ENCODE measurements around the gene C15orf40. TPM values are rescaled to one million over a fixed set of nuclear protein-coding genes. Genes with fewer than 3 reads are reported as not detected.

C15orf40 gene
- total RNA-seq, 1 experiment from 2014 or later: 27.5 TPM

- Mint-ChIP-seq H3K36me3 (peaks cover 18% of the 10 kb centered on the region), H3K27ac (no peak overlapping the region), H3K27me3 (ENCODE audit: low read depth) (peaks cover 2% of the 10 kb centered on the region; the same call in 1 of the 2 replicates), H3K4me3 (no peak overlapping the region), H3K9me3 (no peaks in the 10 kb centered on the region), H3K4me1 (no peaks in the 10 kb centered on the region)
- CTCF ChIA-PET: interaction anchor here (1.6 to 1.9 kb wide), 2 partner anchors 18 to 144 kb away, joined by 5 to 6 read pairs; partner anchors contain the start of gene C15orf40
- ATAC-seq (no peak), DNase-seq (ENCODE audit: low spot score) (no peak)
- POLR2A ChIA-PET: no interaction called here
- TF ChIP-seq MLX (CRISPR knock-in tag; IDR thresholded peaks at IDR 0.05): no peak
- TF ChIP-seq E2F1 (CRISPR knock-in tag; IDR thresholded peaks at IDR 0.05): no peak
- no peak for TF ChIP-seq SP1 (CRISPR knock-in tag; conservative IDR thresholded peaks at IDR 0.05)
- TF ChIP-seq, protein P1, sequence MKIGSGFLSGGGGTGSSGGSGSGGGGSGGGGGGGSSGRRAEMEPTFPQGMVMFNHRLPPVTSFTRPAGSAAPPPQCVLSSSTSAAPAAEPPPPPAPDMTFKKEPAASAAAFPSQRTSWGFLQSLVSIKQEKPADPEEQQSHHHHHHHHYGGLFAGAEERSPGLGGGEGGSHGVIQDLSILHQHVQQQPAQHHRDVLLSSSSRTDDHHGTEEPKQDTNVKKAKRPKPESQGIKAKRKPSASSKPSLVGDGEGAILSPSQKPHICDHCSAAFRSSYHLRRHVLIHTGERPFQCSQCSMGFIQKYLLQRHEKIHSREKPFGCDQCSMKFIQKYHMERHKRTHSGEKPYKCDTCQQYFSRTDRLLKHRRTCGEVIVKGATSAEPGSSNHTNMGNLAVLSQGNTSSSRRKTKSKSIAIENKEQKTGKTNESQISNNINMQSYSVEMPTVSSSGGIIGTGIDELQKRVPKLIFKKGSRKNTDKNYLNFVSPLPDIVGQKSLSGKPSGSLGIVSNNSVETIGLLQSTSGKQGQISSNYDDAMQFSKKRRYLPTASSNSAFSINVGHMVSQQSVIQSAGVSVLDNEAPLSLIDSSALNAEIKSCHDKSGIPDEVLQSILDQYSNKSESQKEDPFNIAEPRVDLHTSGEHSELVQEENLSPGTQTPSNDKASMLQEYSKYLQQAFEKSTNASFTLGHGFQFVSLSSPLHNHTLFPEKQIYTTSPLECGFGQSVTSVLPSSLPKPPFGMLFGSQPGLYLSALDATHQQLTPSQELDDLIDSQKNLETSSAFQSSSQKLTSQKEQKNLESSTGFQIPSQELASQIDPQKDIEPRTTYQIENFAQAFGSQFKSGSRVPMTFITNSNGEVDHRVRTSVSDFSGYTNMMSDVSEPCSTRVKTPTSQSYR (CRISPR knock-in tag; IDR thresholded peaks at IDR 0.05): no peak
- TF ChIP-seq CREM (CRISPR knock-in tag; IDR thresholded peaks at IDR 0.05): no peak
- no peak for TF ChIP-seq TEAD4 (CRISPR knock-in tag; IDR thresholded peaks at IDR 0.05)
These were observed 18.3 kb downstream of the C15orf40 start for GRCh38 chr15:82993144-82993543.

DNA sequence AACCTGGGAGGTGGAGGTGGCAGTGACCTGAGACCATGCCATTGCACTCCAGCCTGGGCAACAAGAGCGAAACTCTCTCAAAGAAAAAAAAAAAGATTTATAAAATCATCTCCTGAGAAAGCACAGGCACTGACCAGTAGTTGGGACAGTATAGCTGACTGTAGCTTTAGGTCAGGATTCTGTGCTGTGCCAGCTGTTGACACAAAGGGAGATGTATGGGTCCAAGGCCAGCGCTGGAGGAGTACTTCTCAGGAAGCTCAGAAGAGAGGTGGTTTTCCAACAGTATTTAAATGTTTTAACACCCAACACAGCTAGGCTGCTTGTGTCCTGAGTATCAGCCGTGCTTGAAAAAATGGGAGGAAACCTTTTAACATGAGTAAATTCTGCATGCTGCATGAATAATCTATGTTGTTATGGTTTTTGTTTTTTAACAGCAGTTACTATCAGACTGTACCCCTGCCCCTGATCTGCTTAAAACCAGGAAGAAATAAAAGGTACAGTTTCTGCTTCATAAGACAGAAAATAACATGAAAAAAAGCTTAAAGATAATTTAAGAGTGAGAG lies 18.9 kb downstream of the C15orf40 start:
- Mint-ChIP-seq H3K4me3 (no peak overlapping the region), H3K27me3 (ENCODE audit: low read depth) (peaks cover 2% of the 10 kb centered on the region; the same call in 1 of the 2 replicates), H3K36me3 (peaks cover 19% of the 10 kb centered on the region), H3K9me3 (no peaks in the 10 kb centered on the region), H3K27ac (no peak overlapping the region), H3K4me1 (no peaks in the 10 kb centered on the region)
- ATAC-seq (no peak), DNase-seq (ENCODE audit: low spot score) (no peak)
- ChIA-PET POLR2A (no interaction called here), CTCF (interaction anchor here (1.6 to 1.9 kb wide), 2 partner anchors 19 to 143 kb away, joined by 5 to 6 read pairs; partner anchors contain the start of gene C15orf40)
- TF ChIP-seq ZNF671 (CRISPR knock-in tag; IDR thresholded peaks at IDR 0.05) (no peak), SP1 (CRISPR knock-in tag; conservative IDR thresholded peaks at IDR 0.05) (no peak), IRF1 (CRISPR knock-in tag; IDR thresholded peaks at IDR 0.05) (no peak), GTF2I (CRISPR knock-in tag; conservative IDR thresholded peaks at IDR 0.05) (no peak), TEAD1 (CRISPR knock-in tag; IDR thresholded peaks at IDR 0.05) (no peak), FOXP1 (CRISPR knock-in tag; IDR thresholded peaks at IDR 0.05; ENCODE audit: borderline replicate concordance) (no peak), ESRRA (CRISPR knock-in tag; IDR thresholded peaks at IDR 0.05; ENCODE audit: borderline replicate concordance) (no peak), MLX (CRISPR knock-in tag; IDR thresholded peaks at IDR 0.05) (no peak), ERG (CRISPR knock-in tag; IDR thresholded peaks at IDR 0.05) (no peak), SMAD4 (CRISPR knock-in tag; IDR thresholded peaks at IDR 0.05) (no peak), FOXJ3 (CRISPR knock-in tag; IDR thresholded peaks at IDR 0.05; ENCODE audit: borderline replicate concordance) (no peak), PRRX2 (CRISPR knock-in tag; IDR thresholded peaks at IDR 0.05) (no peak), ZNF138 (CRISPR knock-in tag; conservative IDR thresholded peaks at IDR 0.05) (no peak)
- TF ChIP-seq, protein P2, sequence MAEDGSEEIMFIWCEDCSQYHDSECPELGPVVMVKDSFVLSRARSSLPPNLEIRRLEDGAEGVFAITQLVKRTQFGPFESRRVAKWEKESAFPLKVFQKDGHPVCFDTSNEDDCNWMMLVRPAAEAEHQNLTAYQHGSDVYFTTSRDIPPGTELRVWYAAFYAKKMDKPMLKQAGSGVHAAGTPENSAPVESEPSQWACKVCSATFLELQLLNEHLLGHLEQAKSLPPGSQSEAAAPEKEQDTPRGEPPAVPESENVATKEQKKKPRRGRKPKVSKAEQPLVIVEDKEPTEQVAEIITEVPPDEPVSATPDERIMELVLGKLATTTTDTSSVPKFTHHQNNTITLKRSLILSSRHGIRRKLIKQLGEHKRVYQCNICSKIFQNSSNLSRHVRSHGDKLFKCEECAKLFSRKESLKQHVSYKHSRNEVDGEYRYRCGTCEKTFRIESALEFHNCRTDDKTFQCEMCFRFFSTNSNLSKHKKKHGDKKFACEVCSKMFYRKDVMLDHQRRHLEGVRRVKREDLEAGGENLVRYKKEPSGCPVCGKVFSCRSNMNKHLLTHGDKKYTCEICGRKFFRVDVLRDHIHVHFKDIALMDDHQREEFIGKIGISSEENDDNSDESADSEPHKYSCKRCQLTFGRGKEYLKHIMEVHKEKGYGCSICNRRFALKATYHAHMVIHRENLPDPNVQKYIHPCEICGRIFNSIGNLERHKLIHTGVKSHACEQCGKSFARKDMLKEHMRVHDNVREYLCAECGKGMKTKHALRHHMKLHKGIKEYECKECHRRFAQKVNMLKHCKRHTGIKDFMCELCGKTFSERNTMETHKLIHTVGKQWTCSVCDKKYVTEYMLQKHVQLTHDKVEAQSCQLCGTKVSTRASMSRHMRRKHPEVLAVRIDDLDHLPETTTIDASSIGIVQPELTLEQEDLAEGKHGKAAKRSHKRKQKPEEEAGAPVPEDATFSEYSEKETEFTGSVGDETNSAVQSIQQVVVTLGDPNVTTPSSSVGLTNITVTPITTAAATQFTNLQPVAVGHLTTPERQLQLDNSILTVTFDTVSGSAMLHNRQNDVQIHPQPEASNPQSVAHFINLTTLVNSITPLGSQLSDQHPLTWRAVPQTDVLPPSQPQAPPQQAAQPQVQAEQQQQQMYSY (CRISPR knock-in tag; IDR thresholded peaks at IDR 0.05): no peak
- TF ChIP-seq, protein P3, sequence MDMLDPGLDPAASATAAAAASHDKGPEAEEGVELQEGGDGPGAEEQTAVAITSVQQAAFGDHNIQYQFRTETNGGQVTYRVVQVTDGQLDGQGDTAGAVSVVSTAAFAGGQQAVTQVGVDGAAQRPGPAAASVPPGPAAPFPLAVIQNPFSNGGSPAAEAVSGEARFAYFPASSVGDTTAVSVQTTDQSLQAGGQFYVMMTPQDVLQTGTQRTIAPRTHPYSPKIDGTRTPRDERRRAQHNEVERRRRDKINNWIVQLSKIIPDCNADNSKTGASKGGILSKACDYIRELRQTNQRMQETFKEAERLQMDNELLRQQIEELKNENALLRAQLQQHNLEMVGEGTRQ (CRISPR knock-in tag; IDR thresholded peaks at IDR 0.05): no peak
- TF ChIP-seq, protein P1 (CRISPR knock-in tag; IDR thresholded peaks at IDR 0.05): no peak

All from WTC11 (cell line).